AG04449 (cell line): ENCODE measurements around the gene WWTR1.

Experiments
- CTCF ChIA-PET: fragments of 350-600 bp; formaldehyde crosslinking; extraction: SDS; loops from one replicate; lab custom pipeline; 2021; ENCODE audit warnings: antibody characterized with exemption; lab: Yijun Ruan, JAX
- POLR2A ChIA-PET: fragments of 400-600, 350-600 bp; formaldehyde crosslinking; extraction: SDS; loops from one replicate; lab custom pipeline; 2020; ENCODE audit warnings: antibody characterized with exemption, inconsistent platforms; lab: Yijun Ruan, JAX
- DNase-seq: peaks from one replicate; pipeline ENCODE4 v3.0.0-alpha.2; 2010; ENCODE audit warnings: low read depth, low spot score
- H3K4me3 ChIP-seq: 2 replicates; pipeline ENCODE4 v1.5.1; 2011; ENCODE audit warnings: low read depth, mild to moderate bottlenecking, control low read depth, low read length
- CTCF ChIP-seq: IDR thresholded peaks from one replicate; pipeline ENCODE4 v1.5.1; 2011; ENCODE audit warnings: mild to moderate bottlenecking, moderate library complexity, low read length, control low read depth, inconsistent platforms; ENCODE audit not compliant: insufficient read depth; ENCODE audit errors: missing control alignments

The WWTR1 gene

GRCh38 chr3:149581681-149582370 is 76.0 kb downstream of the WWTR1 start:
- CTCF ChIA-PET: interaction anchor here (0.8 to 4.2 kb wide), 2 partner anchors 12 to 69 kb away, joined by 4 to 29 read pairs; no protein-coding TSS in a partner anchor
- DNase-seq: no peak
- H3K4me3 ChIP-seq: no peak overlapping the region; the same call in 1 of the 2 replicates
- POLR2A ChIA-PET: interaction anchor here (0.6 to 1.6 kb wide), 3 partner anchors 10 to 76 kb away, joined by 3 to 4 read pairs (median 4); partner anchors contain the start of gene WWTR1
- TF ChIP-seq CTCF: no peak

GRCh38 chr3:149581248-149581647 is 76.6 kb downstream of the WWTR1 start:
- POLR2A ChIA-PET: interaction anchor here (0.6 to 1.6 kb wide), 3 partner anchors 15 to 77 kb away, joined by 3 to 4 read pairs (median 3); partner anchors contain the start of gene WWTR1

GRCh38 chr3:149579838-149580542 is 77.8 kb downstream of the WWTR1 start:
- CTCF ChIA-PET: interaction anchor here (1.1 to 4.2 kb wide), 4 partner anchors 10 to 195 kb away, joined by 5 to 29 read pairs (median 6); no protein-coding TSS in a partner anchor
- H3K4me3 ChIP-seq: no peak overlapping the region

More at GRCh38 chr3:149581248-149581647, 76.6 kb downstream of the WWTR1 start:
- no peak for DNase-seq
- TF ChIP-seq CTCF: no peak
- CTCF ChIA-PET: interaction anchor here (0.7 to 4.2 kb wide), 4 partner anchors 11 to 194 kb away, joined by 3 to 29 read pairs (median 4); no protein-coding TSS in a partner anchor
- no peak overlapping the region for H3K4me3 ChIP-seq

GRCh38 chr3:149579161-149579560 is 78.7 kb downstream of the WWTR1 start:
- DNase-seq: no peak
- TF ChIP-seq CTCF: no peak
- ChIA-PET POLR2A (interaction anchor here (0.5 to 1.5 kb wide), 6 partner anchors 18 to 246 kb away, joined by 3 to 7 read pairs (median 4); partner anchors contain the start of gene WWTR1), CTCF (interaction anchor here (1.1 to 4.2 kb wide), 3 partner anchors 9 to 230 kb away, joined by 3 to 29 read pairs (median 6); no protein-coding TSS in a partner anchor)
- H3K4me3 ChIP-seq: no peak overlapping the region

More at GRCh38 chr3:149579838-149580542, 77.8 kb downstream of the WWTR1 start:
- TF ChIP-seq CTCF: no peak
- POLR2A ChIA-PET: interaction anchor here (0.7 to 1.5 kb wide), 7 partner anchors 13 to 78 kb away, joined by 3 to 7 read pairs (median 3); partner anchors contain the start of gene WWTR1
- no peak for DNase-seq

GRCh38 chr3:149577801-149578200 is 80.0 kb downstream of the WWTR1 start:
- H3K4me3 ChIP-seq: no peak overlapping the region
- CTCF ChIA-PET: interaction anchor here (4.2 kb wide), 1 partner anchor 8 kb away, joined by 29 read pairs; no protein-coding TSS in a partner anchor

More at GRCh38 chr3:149577801-149578200, 80.0 kb downstream of the WWTR1 start:
- no peak for DNase-seq
- POLR2A ChIA-PET: no interaction called here
- no peak for TF ChIP-seq CTCF
